Esophagus squamous epithelium (tissue), 4 donors: ENCODE data around the gene AKAP10.

Experiments
- POLR2A ChIP-seq, 4 donors: fragments of 450-650 bp; IDR thresholded peaks; one replicate each; pipeline ENCODE4 v1.6.1; 2017; ENCODE audit warnings: antibody characterized with exemption in 4 of 4, mild to moderate bottlenecking in 4 of 4, moderate library complexity in 3 of 4
- TF ChIP-seq, protein P1 (sequence below), 6 experiments: fragments of 450-650 bp in 4 of 6; fragments of 200-600 bp in 2 of 6; sonication (generic) in 2 of 6; IDR thresholded peaks; one replicate each; pipeline ENCODE4 v1.5.1; 2016 to 2019; ENCODE audit warnings: antibody characterized with exemption in 6 of 6, mild to moderate bottlenecking in 4 of 6, moderate library complexity in 4 of 6

GRCh38 chr17:19991252-19991885 is 13.7 kb upstream of the AKAP10 start:
- TF ChIP-seq, protein P1, sequence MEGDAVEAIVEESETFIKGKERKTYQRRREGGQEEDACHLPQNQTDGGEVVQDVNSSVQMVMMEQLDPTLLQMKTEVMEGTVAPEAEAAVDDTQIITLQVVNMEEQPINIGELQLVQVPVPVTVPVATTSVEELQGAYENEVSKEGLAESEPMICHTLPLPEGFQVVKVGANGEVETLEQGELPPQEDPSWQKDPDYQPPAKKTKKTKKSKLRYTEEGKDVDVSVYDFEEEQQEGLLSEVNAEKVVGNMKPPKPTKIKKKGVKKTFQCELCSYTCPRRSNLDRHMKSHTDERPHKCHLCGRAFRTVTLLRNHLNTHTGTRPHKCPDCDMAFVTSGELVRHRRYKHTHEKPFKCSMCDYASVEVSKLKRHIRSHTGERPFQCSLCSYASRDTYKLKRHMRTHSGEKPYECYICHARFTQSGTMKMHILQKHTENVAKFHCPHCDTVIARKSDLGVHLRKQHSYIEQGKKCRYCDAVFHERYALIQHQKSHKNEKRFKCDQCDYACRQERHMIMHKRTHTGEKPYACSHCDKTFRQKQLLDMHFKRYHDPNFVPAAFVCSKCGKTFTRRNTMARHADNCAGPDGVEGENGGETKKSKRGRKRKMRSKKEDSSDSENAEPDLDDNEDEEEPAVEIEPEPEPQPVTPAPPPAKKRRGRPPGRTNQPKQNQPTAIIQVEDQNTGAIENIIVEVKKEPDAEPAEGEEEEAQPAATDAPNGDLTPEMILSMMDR (IDR thresholded peaks at IDR 0.05) = no peak
- no peak for TF ChIP-seq POLR2A (IDR thresholded peaks at IDR 0.05)
